Measurements from ENCODE around the gene RPS19BP1.

Gene RPS19BP1

GRCh38 chr22:39575552-39575825 is 42.9 kb upstream of the RPS19BP1 start:
- no peak for DNase-seq (ENCODE audit: low read depth, low spot score)
- Histone ChIP-seq H3K4me1 (ENCODE audit: insufficient read depth, insufficient read length) (peaks cover 16% of the 10 kb centered on the region), H3K4me3 (ENCODE audit: insufficient read length, low read depth) (no peak overlapping the region), H3K9ac (ENCODE audit: insufficient read length, low read depth) (no peak overlapping the region), H3K9me3 (ENCODE audit: insufficient read depth, low read length) (no peaks in the 10 kb centered on the region), H3K36me3 (ENCODE audit: insufficient read depth, insufficient read length, low read length) (no peaks in the 10 kb centered on the region), H3K27me3 (ENCODE audit: insufficient read depth, insufficient read length) (no peaks in the 10 kb centered on the region)
- TF ChIP-seq SUZ12 (IDR thresholded peaks at IDR 0.05; ENCODE audit: extremely low read depth, insufficient read depth, insufficient read length) (no peak), ZNF274 (IDR thresholded peaks at IDR 0.05; ENCODE audit: low read depth, low read length) (no peak), YY1 (IDR thresholded peaks at IDR 0.05; ENCODE audit: insufficient read depth, insufficient read length) (no peak)

GRCh38 chr22:39574779-39575551 is 42.4 kb upstream of the RPS19BP1 start:
- no peak overlapping the region for H3K4me3 ChIP-seq (ENCODE audit: insufficient read length, low read depth)
- no peak for DNase-seq (ENCODE audit: low read depth, low spot score)
- TF ChIP-seq SUZ12 (IDR thresholded peaks at IDR 0.05; ENCODE audit: extremely low read depth, insufficient read depth, insufficient read length) (no peak), ZNF274 (IDR thresholded peaks at IDR 0.05; ENCODE audit: low read depth, low read length) (no peak), YY1 (IDR thresholded peaks at IDR 0.05; ENCODE audit: insufficient read depth, insufficient read length) (no peak)
- H3K4me1 ChIP-seq (ENCODE audit: insufficient read depth, insufficient read length), result peaks cover 11% of the 10 kb centered on the region
- H3K27me3 ChIP-seq (ENCODE audit: insufficient read depth, insufficient read length), result no peaks in the 10 kb centered on the region
- no peaks in the 10 kb centered on the region for H3K9me3 ChIP-seq (ENCODE audit: insufficient read depth, low read length)
- H3K9ac ChIP-seq (ENCODE audit: insufficient read length, low read depth), result no peak overlapping the region
- H3K36me3 ChIP-seq (ENCODE audit: insufficient read depth, insufficient read length, low read length), result no peaks in the 10 kb centered on the region

- no peak for DNase-seq (ENCODE audit: low read depth, low spot score)
- Histone ChIP-seq H3K4me3 (ENCODE audit: insufficient read length, low read depth) (no peak overlapping the region), H3K27me3 (ENCODE audit: insufficient read depth, insufficient read length) (no peaks in the 10 kb centered on the region)
Observed at GRCh38 chr22:39571538-39571937, 39.0 kb upstream of the RPS19BP1 start.

GRCh38 chr22:39570665-39571064 is 38.1 kb upstream of the RPS19BP1 start, which contains the start of gene CACNA1I:
TSS of gene CACNA1I (plus strand) at chr22:39570753. CDS start at chr22:39570753, 0 bp downstream.
- no peaks in the 10 kb centered on the region for H3K27me3 ChIP-seq (ENCODE audit: insufficient read depth, insufficient read length)
- H3K4me3 ChIP-seq (ENCODE audit: insufficient read length, low read depth), result no peak within 1 kb of the TSS
- no peak for DNase-seq (ENCODE audit: low read depth, low spot score)
- H3K4me1 ChIP-seq (ENCODE audit: insufficient read depth, insufficient read length), result peaks cover 8% of the 10 kb centered on the region
- no peaks in the 10 kb centered on the region for H3K36me3 ChIP-seq (ENCODE audit: insufficient read depth, insufficient read length, low read length)
- TF ChIP-seq ZNF274 (IDR thresholded peaks at IDR 0.05; ENCODE audit: low read depth, low read length), result no peak
- no peak for TF ChIP-seq YY1 (IDR thresholded peaks at IDR 0.05; ENCODE audit: insufficient read depth, insufficient read length)
- H3K9me3 ChIP-seq (ENCODE audit: insufficient read depth, low read length), result no peaks in the 10 kb centered on the region
- H3K9ac ChIP-seq (ENCODE audit: insufficient read length, low read depth), result no peak within 1 kb of the TSS

More at GRCh38 chr22:39571538-39571937, 39.0 kb upstream of the RPS19BP1 start:
- Histone ChIP-seq H3K36me3 (ENCODE audit: insufficient read depth, insufficient read length, low read length) (no peaks in the 10 kb centered on the region), H3K4me1 (ENCODE audit: insufficient read depth, insufficient read length) (peaks cover 10% of the 10 kb centered on the region), H3K9ac (ENCODE audit: insufficient read length, low read depth) (no peak overlapping the region), H3K9me3 (ENCODE audit: insufficient read depth, low read length) (no peaks in the 10 kb centered on the region)
- TF ChIP-seq ZNF274 (IDR thresholded peaks at IDR 0.05; ENCODE audit: low read depth, low read length), result no peak
- TF ChIP-seq YY1 (IDR thresholded peaks at IDR 0.05; ENCODE audit: insufficient read depth, insufficient read length), result no peak
- no peak for TF ChIP-seq SUZ12 (IDR thresholded peaks at IDR 0.05; ENCODE audit: extremely low read depth, insufficient read depth, insufficient read length)

GRCh38 chr22:39570226-39570625 is 37.7 kb upstream of the RPS19BP1 start:
- H3K4me3 ChIP-seq (ENCODE audit: insufficient read length, low read depth), result no peak overlapping the region
- no peak for DNase-seq (ENCODE audit: low read depth, low spot score)
- H3K27me3 ChIP-seq (ENCODE audit: insufficient read depth, insufficient read length), result no peaks in the 10 kb centered on the region
- H3K36me3 ChIP-seq (ENCODE audit: insufficient read depth, insufficient read length, low read length), result no peaks in the 10 kb centered on the region
- H3K9ac ChIP-seq (ENCODE audit: insufficient read length, low read depth), result no peak overlapping the region
- TF ChIP-seq SUZ12 (IDR thresholded peaks at IDR 0.05; ENCODE audit: extremely low read depth, insufficient read depth, insufficient read length), result no peak
- TF ChIP-seq YY1 (IDR thresholded peaks at IDR 0.05; ENCODE audit: insufficient read depth, insufficient read length), result no peak
- no peak for TF ChIP-seq ZNF274 (IDR thresholded peaks at IDR 0.05; ENCODE audit: low read depth, low read length)
- peaks cover 8% of the 10 kb centered on the region for H3K4me1 ChIP-seq (ENCODE audit: insufficient read depth, insufficient read length)
- H3K9me3 ChIP-seq (ENCODE audit: insufficient read depth, low read length), result no peaks in the 10 kb centered on the region

GRCh38 chr22:39569066-39569465 is 36.5 kb upstream of the RPS19BP1 start:
- no peak for TF ChIP-seq YY1 (IDR thresholded peaks at IDR 0.05; ENCODE audit: insufficient read depth, insufficient read length)
- no peak for TF ChIP-seq SUZ12 (IDR thresholded peaks at IDR 0.05; ENCODE audit: extremely low read depth, insufficient read depth, insufficient read length)
- TF ChIP-seq ZNF274 (IDR thresholded peaks at IDR 0.05; ENCODE audit: low read depth, low read length), result no peak
- Histone ChIP-seq H3K36me3 (ENCODE audit: insufficient read depth, insufficient read length, low read length) (no peaks in the 10 kb centered on the region), H3K9me3 (ENCODE audit: insufficient read depth, low read length) (no peaks in the 10 kb centered on the region), H3K27me3 (ENCODE audit: insufficient read depth, insufficient read length) (no peaks in the 10 kb centered on the region), H3K9ac (ENCODE audit: insufficient read length, low read depth) (no peak overlapping the region), H3K4me1 (ENCODE audit: insufficient read depth, insufficient read length) (peaks cover 6% of the 10 kb centered on the region), H3K4me3 (ENCODE audit: insufficient read length, low read depth) (no peak overlapping the region)
- DNase-seq (ENCODE audit: low read depth, low spot score), result no peak

GRCh38 chr22:39568278-39568981 is 35.9 kb upstream of the RPS19BP1 start:
- H3K4me1 ChIP-seq (ENCODE audit: insufficient read depth, insufficient read length), result peaks cover 6% of the 10 kb centered on the region
- H3K36me3 ChIP-seq (ENCODE audit: insufficient read depth, insufficient read length, low read length), result no peaks in the 10 kb centered on the region
- TF ChIP-seq YY1 (IDR thresholded peaks at IDR 0.05; ENCODE audit: insufficient read depth, insufficient read length), result no peak
- H3K9ac ChIP-seq (ENCODE audit: insufficient read length, low read depth), result no peak overlapping the region
- H3K9me3 ChIP-seq (ENCODE audit: insufficient read depth, low read length), result no peaks in the 10 kb centered on the region
- no peaks in the 10 kb centered on the region for H3K27me3 ChIP-seq (ENCODE audit: insufficient read depth, insufficient read length)
- H3K4me3 ChIP-seq (ENCODE audit: insufficient read length, low read depth), result no peak overlapping the region
- DNase-seq (ENCODE audit: low read depth, low spot score), result no peak
